ENCODE data around the gene RPL26.

RPL26 gene

DNA sequence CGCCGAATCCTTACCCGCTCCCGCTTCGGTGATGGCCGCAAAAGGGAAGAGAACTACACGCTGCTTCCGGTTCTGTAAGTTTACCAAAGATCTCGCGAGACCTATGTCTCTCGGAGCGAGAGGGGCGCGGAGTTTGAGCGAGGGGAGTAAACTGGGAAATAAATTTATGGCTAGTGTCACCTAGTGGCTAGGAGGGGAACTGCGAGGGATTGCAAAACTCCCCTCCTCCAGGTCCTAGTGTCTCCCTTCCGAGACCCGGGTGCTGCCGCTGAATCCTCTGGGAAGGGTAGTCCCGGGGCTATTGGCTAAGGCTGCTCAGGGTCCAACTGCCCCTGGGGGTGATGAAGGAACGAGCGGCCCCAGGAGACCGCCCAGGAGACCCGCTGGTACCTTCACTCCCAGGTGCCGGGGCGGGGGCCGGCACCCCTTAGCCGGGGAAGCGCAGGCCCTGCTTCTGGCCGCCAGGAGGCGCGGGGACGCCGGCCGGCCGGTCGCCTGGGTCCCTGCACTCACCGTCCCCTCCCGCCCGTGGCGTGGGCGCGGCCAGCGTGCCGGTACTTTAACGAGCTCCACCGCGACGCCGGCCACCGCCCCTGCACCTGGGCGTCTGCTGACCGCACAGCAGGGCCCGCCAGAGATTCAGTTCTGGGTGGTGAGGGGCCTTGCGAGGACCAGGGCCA lies at the start of gene RPL26:
Gene RPL26 (minus strand): TSS at position 51 of the 680 bp plus-strand sequence. CDS start 883 bp downstream, outside the sequence.
- DNase-seq (ENCODE audit: low spot score in 2 of 2) (peak; percentile 98 to 99), ATAC-seq (peak; percentile 95)
- H3K36me3 Mint-ChIP-seq, result peaks cover 51% of the 10 kb centered on the region
- H3K27ac Mint-ChIP-seq, result peak within 1 kb of the TSS; percentile 99
- peak within 1 kb of the TSS; percentile 99 for H3K4me3 Mint-ChIP-seq
- peaks cover 61% of the 10 kb centered on the region for H3K4me1 Mint-ChIP-seq
- H3K9me3 Mint-ChIP-seq, result no peaks in the 10 kb centered on the region

DNA sequence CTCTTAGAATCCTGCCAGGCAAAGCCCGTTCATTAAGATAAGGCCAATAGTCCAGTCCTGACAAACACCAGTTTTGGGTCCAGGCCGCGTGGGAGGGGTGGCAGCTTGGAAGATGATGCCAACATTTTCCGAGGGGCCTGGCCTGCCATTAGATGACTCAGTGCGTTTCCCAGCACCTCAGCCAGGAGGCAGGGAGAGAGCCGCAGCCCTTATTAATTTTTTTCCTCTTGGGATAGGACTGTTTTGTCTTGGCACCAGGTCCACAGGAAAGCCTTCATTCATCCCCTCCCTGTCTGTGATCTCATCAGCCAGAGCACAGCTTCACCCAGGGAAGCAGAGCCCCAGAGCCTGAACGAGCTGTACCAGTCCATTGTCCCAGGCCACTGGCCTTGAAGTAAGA lies 48.0 kb upstream of the RPL26 start:
- H3K4me1 Mint-ChIP-seq, result no peaks in the 10 kb centered on the region
- H3K27ac Mint-ChIP-seq, result no peak overlapping the region
- H3K4me3 Mint-ChIP-seq, result no peak overlapping the region
- no peak for DNase-seq (ENCODE audit: low spot score in 2 of 2)
- H3K9me3 Mint-ChIP-seq, result no peaks in the 10 kb centered on the region
- no peak for ATAC-seq
- peaks cover 4% of the 10 kb centered on the region for H3K36me3 Mint-ChIP-seq

DNA sequence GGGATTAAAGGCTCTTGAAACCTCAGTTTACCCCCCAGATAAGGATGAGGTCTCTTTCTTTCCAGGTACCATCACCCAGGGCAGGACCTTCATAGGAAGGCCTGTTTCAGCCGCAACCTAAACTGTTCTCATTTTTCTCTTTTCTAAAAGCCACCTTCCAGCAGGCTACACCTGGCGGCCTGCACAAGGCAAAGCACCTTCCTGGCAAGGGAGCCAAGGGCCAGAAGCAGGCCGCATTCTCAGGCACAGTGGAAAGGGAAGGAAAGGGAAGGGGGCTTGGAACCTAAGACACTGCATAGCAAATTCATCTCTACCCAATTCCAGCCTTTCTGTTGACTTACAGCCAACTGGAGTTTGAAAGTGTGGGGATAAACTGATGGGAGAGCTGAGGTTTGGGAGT lies 43.8 kb upstream of the RPL26 start:
- no peak overlapping the region for H3K27ac Mint-ChIP-seq
- no peak for ATAC-seq
- H3K4me3 Mint-ChIP-seq, result no peak overlapping the region

DNA sequence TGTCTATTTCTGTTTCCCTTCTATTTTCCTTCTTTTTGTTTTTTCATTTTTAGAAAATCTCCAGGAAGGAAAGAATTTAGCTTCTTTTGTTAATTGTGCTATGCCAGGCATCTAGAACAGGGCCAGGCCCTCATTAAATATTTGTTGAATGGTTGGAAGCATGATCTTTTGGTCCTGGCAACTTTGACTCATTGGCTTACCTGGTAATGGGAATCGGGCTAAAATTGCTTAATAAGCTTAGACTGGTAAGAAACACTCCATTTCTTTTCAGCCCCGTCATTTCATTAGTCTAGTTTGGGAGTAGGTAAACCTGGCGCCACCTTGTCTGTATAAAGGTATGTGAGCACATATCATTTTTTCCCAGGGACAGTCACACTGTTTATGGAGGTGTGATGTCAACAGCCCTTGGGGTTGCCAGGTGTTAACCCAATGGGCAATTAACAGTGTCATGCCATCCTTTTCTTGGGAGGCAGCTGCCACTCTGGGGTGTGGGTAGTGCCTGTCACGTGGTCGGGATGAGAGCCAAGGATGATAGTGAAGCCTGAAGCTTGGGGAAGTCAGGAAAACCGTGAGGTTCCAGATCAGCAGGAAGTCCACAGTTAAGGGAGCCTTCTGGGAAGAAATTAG lies 43.2 kb upstream of the RPL26 start:
- Mint-ChIP-seq H3K4me1 (no peaks in the 10 kb centered on the region), H3K36me3 (no peaks in the 10 kb centered on the region), H3K9me3 (no peaks in the 10 kb centered on the region), H3K4me3 (no peak overlapping the region), H3K27ac (no peak overlapping the region)
- no peak for DNase-seq (ENCODE audit: low spot score in 2 of 2)
- ATAC-seq, result no peak

More for the DNA sequence above, 43.8 kb upstream of the RPL26 start:
- Mint-ChIP-seq H3K4me1 (no peaks in the 10 kb centered on the region), H3K9me3 (no peaks in the 10 kb centered on the region), H3K36me3 (no peaks in the 10 kb centered on the region)
- no peak for DNase-seq (ENCODE audit: low spot score in 2 of 2)

DNA sequence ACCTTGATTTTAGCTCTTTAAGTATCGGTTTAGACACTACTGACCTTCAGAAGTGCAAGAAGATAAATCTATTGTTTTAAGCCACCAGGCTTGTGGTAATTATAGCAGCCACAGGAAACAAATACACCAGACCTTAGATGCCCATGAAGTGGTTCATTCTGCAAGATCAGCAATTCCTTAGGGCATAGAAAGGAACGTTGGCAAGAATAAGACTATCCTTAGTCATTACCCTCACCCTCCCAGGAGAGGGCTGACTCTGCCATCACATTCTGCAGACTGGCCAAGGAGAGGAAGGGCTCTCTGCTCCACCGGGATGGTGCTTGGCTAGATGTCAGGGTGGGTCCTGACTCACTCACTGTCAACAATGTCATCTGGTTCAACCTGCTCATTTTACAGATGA lies 38.6 kb upstream of the RPL26 start:
- Mint-ChIP-seq H3K4me3 (no peak overlapping the region), H3K9me3 (no peaks in the 10 kb centered on the region), H3K27ac (no peak overlapping the region), H3K36me3 (no peaks in the 10 kb centered on the region), H3K4me1 (no peaks in the 10 kb centered on the region)
- no peak for ATAC-seq
- no peak for DNase-seq (ENCODE audit: low spot score in 2 of 2)

DNA sequence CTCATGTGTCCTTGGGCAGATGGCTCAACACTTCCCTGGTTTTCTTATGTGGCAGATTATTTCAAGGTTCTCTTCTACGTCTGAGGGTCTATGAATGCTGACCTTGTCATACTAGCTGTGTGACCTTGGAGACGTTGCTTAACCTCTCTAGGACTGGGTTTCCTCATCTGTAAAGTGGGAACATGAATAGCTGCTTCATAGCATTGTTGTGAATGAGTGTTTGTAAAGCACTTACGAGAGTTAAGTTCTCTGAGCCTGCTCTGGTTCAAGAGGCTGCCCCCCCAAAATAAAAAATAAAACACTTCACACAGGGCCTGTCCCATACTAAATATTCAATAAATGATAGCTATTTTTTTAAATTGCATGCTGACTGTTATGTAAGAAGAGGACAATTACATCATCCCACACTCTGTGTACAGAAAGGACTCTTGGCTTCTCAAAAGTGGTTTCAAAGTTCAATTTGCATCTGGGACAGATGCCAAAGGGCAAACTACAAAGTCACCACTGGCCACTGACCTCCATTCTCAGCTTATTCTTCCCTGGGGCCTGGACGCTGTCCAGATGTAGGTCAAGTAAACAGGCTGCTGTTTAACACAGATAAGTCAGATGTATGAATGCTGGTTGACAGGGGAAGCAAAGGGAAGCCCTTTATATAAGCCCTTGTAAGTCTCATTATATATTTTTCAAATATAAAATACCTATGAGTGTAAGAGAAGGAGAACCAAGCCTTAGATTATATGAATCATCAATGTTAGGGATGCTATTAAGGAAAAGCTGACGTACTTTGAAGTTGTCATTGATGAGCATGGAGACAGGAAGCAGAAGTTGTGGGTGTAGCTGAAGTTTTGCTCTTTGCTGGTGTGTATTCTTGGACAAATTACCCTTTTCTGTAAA lies 37.3 kb upstream of the RPL26 start:
- no peak for DNase-seq (ENCODE audit: low spot score in 2 of 2)
- H3K27ac Mint-ChIP-seq, result no peak overlapping the region
- no peak for ATAC-seq
- H3K4me3 Mint-ChIP-seq, result no peak overlapping the region
- no peaks in the 10 kb centered on the region for H3K4me1 Mint-ChIP-seq
- no peaks in the 10 kb centered on the region for H3K9me3 Mint-ChIP-seq
- no peaks in the 10 kb centered on the region for H3K36me3 Mint-ChIP-seq

DNA sequence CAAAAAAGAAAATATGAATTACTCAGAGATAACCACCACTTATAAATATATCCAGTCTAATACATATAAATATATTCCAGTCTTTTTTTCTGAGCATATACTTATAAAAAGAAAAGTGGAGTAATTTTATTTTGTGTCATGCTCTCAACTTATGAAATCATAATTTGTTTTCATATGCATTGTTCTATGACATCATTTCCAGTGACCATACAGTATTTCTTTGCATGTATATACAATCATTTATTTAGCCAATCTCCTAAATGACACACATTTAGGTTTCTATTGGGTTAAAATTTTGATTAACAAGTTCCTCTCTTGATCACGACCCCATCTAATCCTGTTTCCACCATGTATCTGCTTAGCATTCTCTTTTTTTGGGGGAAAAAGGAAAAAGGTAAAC lies 36.3 kb upstream of the RPL26 start:
- H3K27ac Mint-ChIP-seq, result no peak overlapping the region
- no peaks in the 10 kb centered on the region for H3K4me1 Mint-ChIP-seq
- ATAC-seq, result no peak
- DNase-seq (ENCODE audit: low spot score in 2 of 2), result no peak
- H3K9me3 Mint-ChIP-seq, result no peaks in the 10 kb centered on the region
- H3K4me3 Mint-ChIP-seq, result no peak overlapping the region
- H3K36me3 Mint-ChIP-seq, result no peaks in the 10 kb centered on the region

DNA sequence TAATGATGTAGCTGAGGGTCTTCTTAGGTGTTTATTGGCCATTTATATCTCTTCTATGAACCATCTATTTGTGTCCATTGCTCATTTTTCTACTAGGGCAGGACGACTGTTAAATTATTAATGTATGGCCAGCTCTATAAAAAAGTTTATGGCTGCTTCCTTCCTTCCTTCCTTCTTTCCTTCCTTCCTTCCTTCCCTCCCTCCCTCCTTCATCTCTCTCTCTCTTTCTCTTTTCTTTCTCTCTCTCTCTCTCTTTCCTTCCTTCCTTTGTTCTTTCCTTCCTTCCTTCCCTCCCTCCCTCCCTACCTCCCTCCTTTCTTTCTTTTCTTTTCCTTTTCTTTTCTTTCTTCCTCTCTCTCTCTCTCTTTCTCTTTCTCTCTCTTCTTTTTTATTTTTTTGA lies 35.5 kb upstream of the RPL26 start:
- Mint-ChIP-seq H3K4me3 (no peak overlapping the region), H3K27ac (no peak overlapping the region), H3K36me3 (no peaks in the 10 kb centered on the region), H3K4me1 (peaks cover 1% of the 10 kb centered on the region), H3K9me3 (no peaks in the 10 kb centered on the region)
- no peak for DNase-seq (ENCODE audit: low spot score in 2 of 2)
- ATAC-seq, result no peak

DNA sequence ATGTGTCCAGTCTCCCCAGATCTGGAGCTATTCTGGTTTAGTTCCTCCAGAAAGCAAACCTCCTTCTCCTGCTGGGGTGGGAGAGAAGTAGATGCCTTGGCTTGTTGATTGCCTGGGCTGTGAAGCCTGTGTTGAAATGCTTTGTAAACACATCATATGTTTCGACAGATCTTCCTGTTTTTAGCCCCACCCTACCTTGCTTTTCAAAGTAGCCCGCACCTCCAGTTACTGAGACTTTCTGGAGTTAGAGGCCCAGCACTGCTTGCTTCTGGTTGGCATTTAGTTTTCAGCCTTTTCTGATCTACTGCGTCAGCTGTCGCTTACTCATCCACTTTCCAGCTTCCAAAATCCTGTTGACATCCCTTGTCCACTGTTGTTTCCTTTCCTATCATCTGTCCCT lies 34.8 kb upstream of the RPL26 start:
- Mint-ChIP-seq H3K36me3 (no peaks in the 10 kb centered on the region), H3K4me3 (no peak overlapping the region), H3K9me3 (no peaks in the 10 kb centered on the region), H3K27ac (no peak overlapping the region), H3K4me1 (peaks cover 8% of the 10 kb centered on the region)
- DNase-seq (ENCODE audit: low spot score in 2 of 2) (no peak), ATAC-seq (no peak)

DNA sequence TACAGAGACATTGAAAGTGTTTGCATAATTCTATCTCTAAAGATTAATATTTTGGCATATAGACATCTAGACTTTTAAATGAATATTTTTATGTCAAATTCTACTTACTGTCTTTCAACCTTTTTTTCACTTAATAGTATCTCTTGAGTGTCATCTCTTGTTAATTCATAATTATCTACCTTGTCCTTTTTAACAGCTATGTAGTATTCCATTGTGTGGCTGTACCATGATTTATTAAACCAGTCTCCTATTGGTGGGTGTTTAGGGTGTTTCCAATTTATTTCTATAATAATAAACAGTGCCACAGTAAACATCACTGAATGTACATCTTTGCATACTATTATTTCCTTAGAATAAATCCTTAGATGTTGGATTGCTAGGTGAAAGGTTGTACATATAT lies 30.9 kb upstream of the RPL26 start:
- DNase-seq (ENCODE audit: low spot score in 2 of 2) (no peak), ATAC-seq (no peak)
- H3K36me3 Mint-ChIP-seq, result no peaks in the 10 kb centered on the region
- no peak overlapping the region for H3K27ac Mint-ChIP-seq
- H3K4me1 Mint-ChIP-seq, result peaks cover 9% of the 10 kb centered on the region
- no peaks in the 10 kb centered on the region for H3K9me3 Mint-ChIP-seq
- H3K4me3 Mint-ChIP-seq, result no peak overlapping the region

DNA sequence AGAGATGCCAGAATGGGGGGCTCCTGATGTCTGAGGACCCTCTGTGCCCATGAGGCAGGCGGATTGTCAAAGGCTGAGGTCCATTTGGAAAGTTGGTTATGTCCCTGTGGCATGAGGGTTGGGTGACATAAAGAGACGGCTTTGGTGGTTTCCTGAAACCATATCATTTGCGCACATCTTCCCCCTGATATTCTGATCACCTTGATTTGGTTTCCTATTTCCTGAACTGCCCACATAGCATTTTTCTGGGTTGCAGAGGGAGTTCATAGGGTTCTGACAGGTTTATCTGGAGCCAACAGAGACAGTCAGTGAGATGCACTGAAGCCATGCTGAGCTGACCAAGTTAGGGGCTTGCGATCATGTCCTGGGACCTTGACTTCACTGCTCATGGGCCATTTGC lies 30.3 kb upstream of the RPL26 start:
- Mint-ChIP-seq H3K9me3 (no peaks in the 10 kb centered on the region), H3K4me1 (peaks cover 9% of the 10 kb centered on the region), H3K4me3 (no peak overlapping the region), H3K36me3 (no peaks in the 10 kb centered on the region), H3K27ac (no peak overlapping the region)
- DNase-seq (ENCODE audit: low spot score in 2 of 2), result no peak
- no peak for ATAC-seq

DNA sequence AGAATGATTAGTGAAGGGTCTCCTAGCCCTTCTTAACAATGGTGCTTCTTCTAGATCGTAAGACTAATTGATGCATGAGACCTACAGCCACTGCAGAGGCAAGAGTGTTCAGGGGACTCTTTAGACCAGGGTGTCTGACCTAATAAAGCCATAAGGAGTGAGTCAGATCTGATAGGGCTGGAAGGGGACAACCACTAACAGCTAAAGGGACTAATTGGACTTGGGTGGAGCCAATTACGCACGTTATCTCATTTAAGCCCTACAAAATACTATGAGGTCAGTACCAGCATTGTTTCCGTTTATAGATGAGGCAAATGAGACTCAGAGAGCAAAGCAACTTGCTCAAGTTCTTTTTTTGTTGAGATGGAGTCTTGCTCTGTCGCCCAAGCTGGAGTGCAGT lies 29.1 kb upstream of the RPL26 start:
- Mint-ChIP-seq H3K36me3 (no peaks in the 10 kb centered on the region), H3K9me3 (no peaks in the 10 kb centered on the region), H3K27ac (no peak overlapping the region), H3K4me1 (peaks cover 9% of the 10 kb centered on the region), H3K4me3 (no peak overlapping the region)
- ATAC-seq (no peak), DNase-seq (ENCODE audit: low spot score in 2 of 2) (no peak)

DNA sequence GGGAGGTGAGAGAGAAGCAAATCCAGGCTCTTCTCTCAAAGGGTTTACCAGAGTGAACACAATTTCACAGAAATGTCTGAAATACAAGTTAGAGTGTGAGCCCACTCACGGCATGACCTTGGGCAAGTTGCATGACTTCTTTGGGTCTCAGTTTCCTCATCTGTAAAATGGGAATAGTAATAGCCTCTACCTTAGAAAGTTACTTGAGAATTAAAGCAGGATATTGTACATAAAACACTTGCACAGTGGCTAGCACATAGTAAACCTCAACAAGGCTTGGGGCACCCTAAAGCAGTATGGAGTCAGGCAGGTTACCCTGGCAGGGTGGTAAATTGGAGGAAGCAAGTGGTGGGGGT lies 27.9 kb upstream of the RPL26 start:
- no peak for DNase-seq (ENCODE audit: low spot score in 2 of 2)
- peaks cover 9% of the 10 kb centered on the region for H3K4me1 Mint-ChIP-seq
- H3K4me3 Mint-ChIP-seq, result no peak overlapping the region
- H3K9me3 Mint-ChIP-seq, result no peaks in the 10 kb centered on the region
- H3K27ac Mint-ChIP-seq, result no peak overlapping the region
- no peaks in the 10 kb centered on the region for H3K36me3 Mint-ChIP-seq
- no peak for ATAC-seq

DNA sequence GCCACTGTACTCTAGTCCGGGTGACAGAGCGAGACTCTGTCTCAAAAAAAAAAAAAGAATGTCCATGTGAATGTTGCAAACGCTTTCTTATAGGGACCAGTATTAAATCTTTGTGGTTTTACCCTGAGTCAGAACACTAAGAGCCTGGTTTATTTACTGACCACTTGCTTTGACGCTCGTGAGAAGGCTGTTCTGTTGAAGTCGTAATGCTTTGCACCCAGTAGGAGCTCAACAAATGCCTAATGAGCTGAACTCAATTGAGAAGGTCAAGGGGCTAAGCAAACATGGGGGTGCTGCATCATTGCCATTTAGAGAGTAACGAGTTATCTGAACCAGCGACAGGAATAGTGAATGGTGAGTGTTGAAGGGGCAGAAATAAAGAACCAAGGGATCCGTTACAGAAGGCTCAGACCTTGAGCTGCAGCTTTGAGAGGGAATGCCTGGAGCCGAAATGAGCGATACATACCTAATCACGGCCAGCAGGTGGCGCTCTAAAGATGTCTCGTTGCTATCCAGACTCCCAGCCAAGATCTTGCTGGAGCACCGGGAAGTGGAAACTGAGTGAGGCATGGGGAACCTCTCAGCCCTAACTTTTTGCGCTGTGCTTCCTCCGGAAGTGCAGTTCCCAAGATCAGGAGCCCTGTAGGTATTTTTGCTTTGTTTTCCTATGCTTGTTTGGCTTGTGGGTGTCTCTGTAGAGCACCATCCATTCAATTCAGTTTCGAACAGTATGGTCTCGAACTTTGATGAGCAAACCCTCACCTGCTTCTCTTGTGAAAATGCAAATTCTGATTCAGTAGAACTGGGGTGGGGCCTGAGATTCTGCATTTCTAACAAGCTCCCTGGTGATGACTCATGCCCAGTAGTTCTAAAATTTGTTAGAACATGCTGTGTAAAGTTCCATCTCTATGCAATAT lies 27.2 kb upstream of the RPL26 start:
- ATAC-seq (peak; percentile 77), DNase-seq (ENCODE audit: low spot score in 2 of 2) (peak; percentile 66 to 86)
- no peaks in the 10 kb centered on the region for H3K36me3 Mint-ChIP-seq
- no peaks in the 10 kb centered on the region for H3K9me3 Mint-ChIP-seq
- no peak overlapping the region for H3K4me3 Mint-ChIP-seq
- peaks cover 9% of the 10 kb centered on the region for H3K4me1 Mint-ChIP-seq
- H3K27ac Mint-ChIP-seq, result no peak overlapping the region

DNA sequence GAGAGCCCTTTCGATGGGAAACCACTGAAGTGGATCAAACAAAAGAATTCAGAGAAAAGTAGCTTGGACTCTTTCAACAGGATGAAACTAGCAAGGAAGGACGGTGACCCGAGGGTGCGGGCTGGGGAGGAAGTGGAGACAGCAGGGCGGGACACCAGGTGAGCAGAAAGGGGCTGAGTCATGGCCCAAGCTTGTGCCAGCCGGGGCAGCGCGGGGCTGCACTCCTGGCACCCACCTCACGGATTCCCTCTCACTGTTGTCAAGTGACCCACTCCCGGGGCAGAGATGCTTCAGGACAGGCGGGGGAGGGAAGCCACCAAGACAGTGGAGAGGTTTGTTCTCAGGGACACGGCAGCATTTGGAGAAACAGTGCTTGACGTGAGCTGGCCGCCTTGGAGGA lies 25.4 kb upstream of the RPL26 start:
- peaks cover 6% of the 10 kb centered on the region for H3K4me1 Mint-ChIP-seq
- H3K4me3 Mint-ChIP-seq, result no peak overlapping the region
- H3K27ac Mint-ChIP-seq, result peak overlapping the region; percentile 52
- no peaks in the 10 kb centered on the region for H3K36me3 Mint-ChIP-seq
- DNase-seq (ENCODE audit: low spot score in 2 of 2), result no peak
- no peak for ATAC-seq
- no peaks in the 10 kb centered on the region for H3K9me3 Mint-ChIP-seq

All from stimulated activated effector memory CD8-positive, alpha-beta T cell treated with anti-CD3 and anti-CD28 coated beads, Interleukin-12 subunit alpha, Interleukin-12 subunit beta, amount 100 ng/mL, for 72 hours (primary cell).